HPDE6-E6E7 (cell line): ENCODE results near the gene C11orf68.

Experiments
- DNase-seq: peaks from one replicate; pipeline ENCODE4 v3.0.0; 2011; ENCODE audit warnings: missing footprints; ENCODE audit errors: extremely low spot score

C11orf68 gene

GRCh38 chr11:65872586-65873317 is 46.1 kb downstream of the C11orf68 start, which contains the start of gene EFEMP2:
Gene EFEMP2 (minus strand): TSS chr11:65872800. CDS start chr11:65872354, 446 bp downstream.
- no peak for DNase-seq

- DNase-seq, result no peak
These were observed 46.9 kb downstream of the C11orf68 start for GRCh38 chr11:65871811-65872548.

- DNase-seq, result no peak
These were observed 47.9 kb downstream of the C11orf68 start for GRCh38 chr11:65870706-65871681.

- no peak for DNase-seq
These were observed 48.6 kb downstream of the C11orf68 start for GRCh38 chr11:65870307-65870658.

- no peak for DNase-seq
These were observed 49.1 kb downstream of the C11orf68 start for GRCh38 chr11:65869643-65870306.

- no peak for DNase-seq
These were observed 50.0 kb downstream of the C11orf68 start for GRCh38 chr11:65868907-65869306.

- DNase-seq, result no peak
These were observed 50.7 kb downstream of the C11orf68 start for GRCh38 chr11:65868076-65868667.

GRCh38 chr11:65867284-65868071 is 51.4 kb downstream of the C11orf68 start:
- no peak for DNase-seq
